BLaER1 (cell line): Measurements from ENCODE around the gene RPL41.

Source experiments
- H3K27ac ChIP-seq: shearing (Covaris generic); formaldehyde crosslinking; 2 replicates; pipeline ENCODE4 v1.8.1; 2022
- H3K27me3 ChIP-seq: shearing (Covaris generic); formaldehyde crosslinking; 2 replicates; pipeline ENCODE4 v1.8.1; 2022
- H3K36me3 ChIP-seq: shearing (Covaris generic); formaldehyde crosslinking; 2 replicates; pipeline ENCODE4 v1.8.1; 2022
- H3K4me1 ChIP-seq: shearing (Covaris generic); formaldehyde crosslinking; 2 replicates; pipeline ENCODE4 v1.8.1; 2022
- H3K4me2 ChIP-seq: shearing (Covaris generic); formaldehyde crosslinking; 2 replicates; pipeline ENCODE4 v1.8.1; 2022
- H3K4me3 ChIP-seq: shearing (Covaris generic); formaldehyde crosslinking; 2 replicates; pipeline ENCODE4 v1.8.1; 2022
- H3K9ac ChIP-seq: shearing (Covaris generic); formaldehyde crosslinking; 2 replicates; pipeline ENCODE4 v1.8.1; 2022
- H3K9me3 ChIP-seq: shearing (Covaris generic); formaldehyde crosslinking; 2 replicates; pipeline ENCODE4 v1.8.1; 2022
- H4K20me1 ChIP-seq: shearing (Covaris generic); formaldehyde crosslinking; 2 replicates; pipeline ENCODE4 v1.8.1; 2022
- Cebpa-rat ChIP-seq: shearing (Covaris generic); IDR thresholded peaks from 2 replicates; pipeline ENCODE4 v1.8.1; 2022

RPL41 gene

DNA sequence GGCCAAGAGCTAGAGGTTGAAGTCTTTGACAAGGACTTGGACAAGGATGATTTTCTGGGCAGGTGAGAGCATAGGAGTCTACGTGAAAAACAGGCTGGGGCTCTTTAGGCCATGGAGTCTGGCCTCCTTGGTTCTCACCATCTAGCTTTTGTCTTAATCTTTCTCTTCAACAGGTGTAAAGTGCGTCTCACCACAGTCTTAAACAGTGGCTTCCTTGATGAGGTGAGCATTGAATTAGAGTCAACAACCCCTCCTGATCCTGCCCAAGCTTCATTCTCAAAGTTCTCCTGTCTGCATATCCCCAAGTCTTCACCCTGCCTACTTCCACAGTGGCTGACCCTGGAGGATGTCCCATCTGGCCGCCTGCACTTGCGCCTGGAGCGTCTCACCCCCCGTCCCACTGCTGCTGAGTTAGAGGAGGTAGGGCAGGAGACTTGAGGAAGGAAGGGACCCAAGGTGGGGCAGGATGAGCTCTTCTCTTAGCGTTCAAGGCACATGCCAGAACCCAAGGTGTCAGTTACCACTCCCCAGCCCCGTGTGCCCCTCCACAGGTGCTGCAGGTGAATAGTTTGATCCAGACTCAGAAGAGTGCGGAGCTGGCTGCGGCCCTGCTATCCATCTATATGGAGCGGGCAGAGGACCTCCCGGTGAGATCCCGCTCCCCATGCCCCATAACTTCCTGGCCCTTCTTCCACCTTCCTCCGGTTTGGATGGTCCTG lies 21.6 kb downstream of the RPL41 start:
- no peaks in the 10 kb centered on the region for H3K27me3 ChIP-seq
- H3K4me1 ChIP-seq = no peaks in the 10 kb centered on the region
- no peak overlapping the region for H3K4me3 ChIP-seq
- peaks cover 100% of the 10 kb centered on the region for H3K36me3 ChIP-seq
- H3K4me2 ChIP-seq = no peak overlapping the region
- H3K27ac ChIP-seq = no peak overlapping the region
- TF ChIP-seq Cebpa-rat = no peak
- H3K9ac ChIP-seq = no peak overlapping the region
- no peaks in the 10 kb centered on the region for H4K20me1 ChIP-seq
- H3K9me3 ChIP-seq = no peaks in the 10 kb centered on the region

DNA sequence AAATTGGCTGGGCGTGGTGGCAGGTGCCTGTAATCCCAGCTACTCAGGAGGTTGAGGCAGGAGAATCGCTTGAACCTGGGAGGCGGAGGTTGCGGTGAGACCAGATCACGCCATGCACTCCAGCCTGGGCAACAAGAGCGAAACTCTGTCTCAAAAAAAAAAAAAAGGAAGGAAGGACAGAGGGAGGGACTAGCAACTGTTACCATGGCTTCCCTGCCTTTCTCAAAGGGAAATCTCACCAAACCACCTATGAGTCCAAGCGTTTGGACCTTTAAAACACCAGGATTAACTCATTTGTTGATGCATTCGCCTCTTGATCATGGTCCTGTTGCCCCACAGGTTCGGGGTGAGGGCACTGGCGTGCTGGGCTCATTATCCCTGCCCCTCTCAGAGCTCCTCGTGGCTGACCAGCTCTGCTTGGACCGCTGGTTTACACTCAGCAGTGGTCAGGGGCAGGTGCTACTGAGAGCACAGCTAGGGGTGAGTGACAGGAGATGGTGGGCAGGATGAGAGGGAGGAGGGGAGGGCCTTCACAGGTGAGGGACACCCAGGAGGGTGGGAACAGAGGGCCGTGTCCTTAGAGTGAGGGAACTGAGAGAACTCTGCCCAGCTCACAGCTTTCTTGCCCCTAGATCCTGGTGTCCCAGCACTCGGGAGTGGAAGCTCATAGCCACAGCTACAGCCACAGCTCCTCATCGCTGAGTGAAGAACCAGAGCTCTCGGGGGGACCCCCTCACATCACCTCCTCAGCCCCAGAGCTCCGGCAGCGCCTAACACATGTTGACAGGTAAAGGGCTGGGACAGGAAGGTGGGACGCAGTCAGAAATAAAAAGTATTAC lies 25.7 kb downstream of the RPL41 start:
- Histone ChIP-seq H3K4me1 (no peaks in the 10 kb centered on the region), H3K9me3 (no peaks in the 10 kb centered on the region), H3K27me3 (no peaks in the 10 kb centered on the region), H3K9ac (no peak overlapping the region), H3K27ac (no peak overlapping the region), H4K20me1 (no peaks in the 10 kb centered on the region), H3K4me3 (no peak overlapping the region), H3K4me2 (no peak overlapping the region), H3K36me3 (peaks cover 86% of the 10 kb centered on the region)
- no peak for TF ChIP-seq Cebpa-rat

DNA sequence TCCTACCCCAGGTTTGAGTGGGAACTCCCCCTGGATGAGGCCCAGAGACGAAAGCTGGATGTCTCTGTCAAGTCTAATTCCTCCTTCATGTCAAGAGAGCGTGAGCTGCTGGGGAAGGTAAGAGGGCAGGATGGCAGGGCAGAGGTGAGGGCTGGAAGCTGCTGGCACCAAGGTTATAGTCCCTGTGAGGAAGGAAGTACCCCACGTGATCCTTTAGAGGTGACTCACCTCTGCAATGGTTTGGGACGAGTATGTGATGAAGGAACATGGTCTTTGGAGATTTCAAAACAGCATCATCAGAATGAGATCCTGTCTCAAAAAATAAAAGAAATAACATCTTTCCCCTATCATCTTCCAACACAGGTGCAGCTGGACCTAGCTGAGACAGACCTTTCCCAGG lies 26.8 kb downstream of the RPL41 start:
- no peak for TF ChIP-seq Cebpa-rat
- H3K4me2 ChIP-seq = no peak overlapping the region
- H3K9ac ChIP-seq = no peak overlapping the region
- H3K4me1 ChIP-seq = no peaks in the 10 kb centered on the region
- H3K36me3 ChIP-seq = peaks cover 75% of the 10 kb centered on the region
- no peak overlapping the region for H3K4me3 ChIP-seq
- no peaks in the 10 kb centered on the region for H4K20me1 ChIP-seq
- no peak overlapping the region for H3K27ac ChIP-seq
- no peaks in the 10 kb centered on the region for H3K27me3 ChIP-seq
- H3K9me3 ChIP-seq = no peaks in the 10 kb centered on the region

DNA sequence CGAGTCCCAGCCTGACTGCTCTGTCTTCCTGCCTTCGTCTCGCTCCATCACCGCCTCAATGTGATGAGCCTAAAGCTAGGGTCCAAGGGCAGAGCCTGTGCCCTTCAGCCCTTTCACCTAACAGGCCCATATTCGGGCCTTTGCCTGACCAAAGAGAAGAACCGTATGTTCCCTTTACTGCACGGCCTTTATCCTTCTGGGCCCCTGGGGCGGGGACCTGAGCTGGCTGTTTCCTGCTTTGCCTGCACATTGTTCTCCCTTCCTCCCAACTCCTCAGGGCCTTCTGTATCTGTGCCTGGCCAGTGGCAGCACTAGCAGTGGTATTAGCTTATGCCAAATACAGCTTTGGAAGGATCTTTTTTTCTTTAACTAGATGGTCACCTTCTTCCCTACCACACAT lies 27.4 kb downstream of the RPL41 start:
- H3K9ac ChIP-seq = 0 out of 2 replicates have a peak overlapping the region, but pooled peaks have one; percentile 21
- H3K4me1 ChIP-seq = no peaks in the 10 kb centered on the region
- no peak overlapping the region for H3K4me3 ChIP-seq
- no peaks in the 10 kb centered on the region for H3K27me3 ChIP-seq
- TF ChIP-seq Cebpa-rat = no peak
- H3K36me3 ChIP-seq = peaks cover 68% of the 10 kb centered on the region
- no peaks in the 10 kb centered on the region for H4K20me1 ChIP-seq
- no peak overlapping the region for H3K4me2 ChIP-seq
- H3K9me3 ChIP-seq = no peaks in the 10 kb centered on the region
- H3K27ac ChIP-seq = no peak overlapping the region

DNA sequence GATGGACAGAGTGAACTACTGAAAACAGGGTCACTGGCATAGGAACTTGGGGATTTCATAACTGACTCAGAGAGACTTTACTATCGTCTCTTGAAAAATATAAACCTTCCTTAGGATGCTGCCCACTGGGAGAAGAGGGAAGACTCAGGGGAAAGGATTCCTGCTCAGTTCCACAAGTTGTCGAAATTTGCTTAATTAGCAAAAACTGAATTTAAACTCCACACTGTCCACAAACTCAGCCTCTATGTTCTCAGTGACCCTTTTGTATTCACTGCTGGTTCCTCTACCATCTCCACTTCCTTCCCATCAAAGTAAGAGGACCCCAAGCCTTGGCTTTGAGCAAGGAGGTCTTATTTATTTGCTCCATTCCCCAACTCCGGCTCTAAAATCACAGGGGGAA lies 28.8 kb downstream of the RPL41 start:
- H3K4me3 ChIP-seq = no peak overlapping the region
- H3K36me3 ChIP-seq = peaks cover 61% of the 10 kb centered on the region
- H3K4me2 ChIP-seq = no peak overlapping the region
- H3K27ac ChIP-seq = no peak overlapping the region
- no peaks in the 10 kb centered on the region for H3K4me1 ChIP-seq
- no peak overlapping the region for H3K9ac ChIP-seq
- no peaks in the 10 kb centered on the region for H3K9me3 ChIP-seq
- no peaks in the 10 kb centered on the region for H4K20me1 ChIP-seq
- no peak for TF ChIP-seq Cebpa-rat
- no peaks in the 10 kb centered on the region for H3K27me3 ChIP-seq

DNA sequence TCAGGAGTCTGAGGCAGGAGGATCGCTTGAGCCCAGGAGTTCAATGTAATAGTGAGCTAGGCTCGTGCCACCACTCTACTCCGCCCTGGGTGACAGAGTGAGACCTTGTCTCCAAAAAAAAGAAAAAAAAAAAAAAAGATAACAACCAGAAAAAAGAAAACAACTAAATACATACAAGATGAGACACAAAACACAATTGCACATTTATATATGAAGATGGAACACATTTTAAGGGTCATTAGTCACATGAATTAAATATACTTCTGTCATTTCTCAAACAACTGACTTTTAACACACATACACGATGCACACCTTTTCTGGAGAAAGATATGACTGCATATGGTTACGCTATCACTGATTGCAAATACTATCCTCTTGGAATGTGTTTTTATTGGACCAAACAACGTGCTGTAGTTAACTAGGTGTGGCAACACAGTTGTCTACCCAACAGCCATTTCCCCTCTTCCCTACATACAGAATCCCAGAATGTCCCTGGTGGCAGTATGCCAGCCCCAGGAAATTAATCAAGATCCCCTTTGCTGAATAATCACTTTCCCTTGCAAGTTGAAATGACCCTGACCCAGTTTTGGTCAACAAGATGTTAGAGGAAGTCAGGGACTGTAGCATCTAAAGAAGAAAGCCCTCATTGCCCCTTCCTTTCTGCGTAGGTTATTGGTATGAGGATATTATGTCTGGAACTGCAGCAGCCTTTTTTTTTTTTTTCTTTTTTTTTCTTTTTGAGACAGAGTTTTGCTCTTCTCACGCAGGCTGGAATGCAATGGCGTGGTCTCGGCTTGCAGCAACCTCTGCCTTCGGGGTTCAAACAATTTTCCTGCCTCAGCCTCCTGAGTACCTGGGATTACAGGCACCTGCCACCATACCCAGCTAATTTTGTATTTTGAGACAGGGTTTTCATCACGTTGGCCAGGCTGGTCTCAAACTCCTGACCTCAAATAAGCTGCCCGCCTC lies 30.3 kb downstream of the RPL41 start:
- H3K9ac ChIP-seq = no peak overlapping the region
- H3K27me3 ChIP-seq = no peaks in the 10 kb centered on the region
- no peak overlapping the region for H3K4me2 ChIP-seq
- peaks cover 45% of the 10 kb centered on the region for H3K36me3 ChIP-seq
- no peak overlapping the region for H3K4me3 ChIP-seq
- no peaks in the 10 kb centered on the region for H3K9me3 ChIP-seq
- no peak overlapping the region for H3K27ac ChIP-seq
- no peaks in the 10 kb centered on the region for H4K20me1 ChIP-seq
- no peak for TF ChIP-seq Cebpa-rat
- H3K4me1 ChIP-seq = peaks cover 8% of the 10 kb centered on the region

DNA sequence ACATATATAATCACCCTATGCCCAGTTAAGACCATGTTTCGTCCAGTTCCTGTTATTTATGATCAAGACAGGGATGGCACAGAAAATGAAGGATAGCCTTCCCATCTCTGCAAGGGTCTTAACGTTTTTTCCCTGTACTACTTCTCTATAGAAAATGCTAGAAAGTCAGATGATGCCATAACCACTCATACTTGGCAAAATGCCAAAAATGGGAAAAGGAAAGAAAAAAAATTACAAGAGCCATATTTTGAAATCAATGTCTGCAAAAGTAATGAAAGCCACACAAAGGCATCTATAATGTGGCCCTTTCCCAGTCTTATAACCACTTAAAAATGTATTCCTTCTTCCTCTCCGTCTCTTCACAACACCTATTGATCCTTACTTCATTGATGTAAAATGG lies 34.1 kb downstream of the RPL41 start:
- Histone ChIP-seq H3K4me1 (peaks cover 36% of the 10 kb centered on the region), H3K27me3 (no peaks in the 10 kb centered on the region), H3K27ac (no peak overlapping the region), H4K20me1 (no peaks in the 10 kb centered on the region), H3K9ac (no peak overlapping the region), H3K4me3 (no peak overlapping the region), H3K36me3 (peaks cover 23% of the 10 kb centered on the region), H3K4me2 (no peak overlapping the region), H3K9me3 (no peaks in the 10 kb centered on the region)
- TF ChIP-seq Cebpa-rat = no peak

DNA sequence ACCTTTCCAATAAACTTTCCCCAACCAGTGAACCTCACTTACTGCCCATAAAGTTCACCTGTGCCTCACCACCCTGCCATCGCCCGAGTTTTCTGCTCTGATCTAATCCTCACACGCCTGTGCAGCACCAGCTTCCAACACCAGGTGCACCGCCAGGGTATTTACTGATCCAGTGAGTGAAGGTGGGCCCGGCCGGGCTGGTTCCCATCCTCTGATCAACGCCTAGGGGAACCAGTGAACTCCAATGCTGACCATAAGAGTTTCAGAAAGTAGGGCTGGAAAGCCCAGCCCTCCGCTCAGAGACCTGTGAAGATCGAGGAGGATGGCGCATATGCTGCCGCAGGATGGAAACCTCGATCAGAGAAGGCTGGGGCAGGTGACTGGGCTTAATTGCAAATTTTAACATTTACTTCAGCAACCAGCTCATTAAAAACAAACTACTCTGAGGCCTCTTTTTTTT lies 35.3 kb downstream of the RPL41 start:
- Histone ChIP-seq H3K4me2 (peak overlapping the region; percentile 99), H3K4me1 (peaks cover 47% of the 10 kb centered on the region), H3K27ac (peak overlapping the region; percentile 84), H3K4me3 (peak overlapping the region; percentile 75), H4K20me1 (no peaks in the 10 kb centered on the region), H3K9ac (peak overlapping the region; percentile 88), H3K27me3 (no peaks in the 10 kb centered on the region), H3K9me3 (no peaks in the 10 kb centered on the region), H3K36me3 (peaks cover 27% of the 10 kb centered on the region)
- no peak for TF ChIP-seq Cebpa-rat

DNA sequence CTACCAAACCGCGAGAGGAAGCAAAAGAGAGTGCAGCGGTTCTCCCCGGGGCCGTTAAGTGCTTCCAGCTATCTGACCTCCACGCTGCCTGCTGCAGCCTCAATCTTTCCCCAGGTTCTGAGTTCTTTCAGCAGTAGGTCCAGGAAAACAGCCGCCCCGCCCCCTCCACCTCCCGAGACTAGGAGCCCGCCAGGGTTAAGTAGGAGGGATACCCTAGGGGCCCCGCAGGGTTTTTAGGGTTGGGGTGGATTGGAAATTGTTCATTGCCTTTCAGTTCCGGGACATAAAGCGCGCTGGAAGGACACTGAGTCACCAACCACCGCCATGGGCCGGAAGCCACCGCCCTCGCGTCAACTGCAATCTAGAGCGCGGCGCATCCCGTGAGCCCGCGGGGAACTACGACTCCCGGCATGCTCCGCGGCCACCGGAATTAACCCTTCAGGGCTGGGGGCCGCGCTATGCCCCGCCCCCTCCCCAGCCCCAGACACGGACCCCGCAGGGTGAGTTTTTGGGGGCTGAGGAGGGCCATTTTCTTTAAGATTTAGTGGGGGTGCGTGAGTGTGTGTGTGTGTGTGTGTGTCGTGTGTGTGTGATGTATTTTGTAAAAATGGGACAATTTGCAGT lies 35.8 kb downstream of the RPL41 start, which contains the start of gene MYL6B:
Gene MYL6B (plus strand): TSS at position 456 of the 624 bp plus-strand sequence. CDS start 1,332 bp downstream, outside the sequence.
- Histone ChIP-seq H3K4me2 (peak within 1 kb of the TSS; percentile 99), H3K27me3 (no peaks in the 10 kb centered on the region), H3K36me3 (peaks cover 27% of the 10 kb centered on the region), H3K9ac (peak within 1 kb of the TSS; percentile 88), H3K27ac (peak within 1 kb of the TSS; percentile 84), H3K4me1 (peaks cover 51% of the 10 kb centered on the region), H3K9me3 (no peaks in the 10 kb centered on the region), H4K20me1 (no peaks in the 10 kb centered on the region), H3K4me3 (peak within 1 kb of the TSS; percentile 75)
- TF ChIP-seq Cebpa-rat = no peak
